Calu3 (cell line): ENCODE data around the gene DIAPH2. TPM values are rescaled to one million over a fixed set of nuclear protein-coding genes. Genes with fewer than 3 reads are reported as not detected.

ENCODE experiments used
- BruUV-seq: library from RNA; stranded (reverse); fragments of 400-500 nt; replicated peaks from 2 replicates; lab custom pipeline; 2021; lab: Mats Ljungman, UMichigan
- CTCF ChIA-PET: fragments of 300-600 bp; sonication (Branson Sonifier 250); formaldehyde crosslinking; loops from one replicate; lab custom pipeline; 2022; ENCODE audit warnings: antibody characterized with exemption; lab: Charles Lee
- DNase-seq: peaks from one replicate; pipeline ENCODE4 v3.0.0; 2022
- H3K27ac Mint-ChIP-seq: one replicate; pipeline ENCODE4 v1.8.0; 2022; ENCODE audit warnings: mixed read lengths; ENCODE audit not compliant: unreplicated experiment
- H3K27me3 Mint-ChIP-seq: one replicate; pipeline ENCODE4 v1.8.0; 2022; ENCODE audit warnings: mixed read lengths; ENCODE audit not compliant: unreplicated experiment
- H3K36me3 Mint-ChIP-seq: one replicate; pipeline ENCODE4 v1.8.0; 2022; ENCODE audit warnings: mild to moderate bottlenecking, moderate library complexity, mixed read lengths; ENCODE audit not compliant: insufficient read depth, unreplicated experiment
- H3K4me1 Mint-ChIP-seq: one replicate; pipeline ENCODE4 v1.8.0; 2022; ENCODE audit warnings: mild to moderate bottlenecking, low read depth, mixed read lengths; ENCODE audit not compliant: unreplicated experiment
- H3K4me3 Mint-ChIP-seq: one replicate; pipeline ENCODE4 v1.8.0; 2022; ENCODE audit warnings: mild to moderate bottlenecking, low read depth, moderate library complexity, mixed read lengths; ENCODE audit not compliant: unreplicated experiment
- H3K9me3 Mint-ChIP-seq: one replicate; pipeline ENCODE4 v1.8.0; 2022; ENCODE audit warnings: low read depth, mixed read lengths; ENCODE audit not compliant: unreplicated experiment
- CTCF ChIP-seq: fragments of 200-600 bp; IDR thresholded peaks from one replicate; pipeline ENCODE4 v1.8.0; 2022; ENCODE audit warnings: antibody characterized with exemption; ENCODE audit not compliant: unreplicated experiment
- intact Hi-C: fragments of 100-400 bp; cut with micrococcal nuclease; formaldehyde crosslinking; loops from one replicate; pipeline ENCODE4 v1.10.0; 2022; ENCODE audit not compliant: unreplicated experiment
- total RNA-seq: library from RNA; stranded (reverse); gene quantifications from 2 replicates; pipeline ENCODE4 v1.2.3, GENCODE V29; 2022

Gene DIAPH2
- total RNA-seq, 1 experiment from 2014 or later = 24.2 TPM

DNA sequence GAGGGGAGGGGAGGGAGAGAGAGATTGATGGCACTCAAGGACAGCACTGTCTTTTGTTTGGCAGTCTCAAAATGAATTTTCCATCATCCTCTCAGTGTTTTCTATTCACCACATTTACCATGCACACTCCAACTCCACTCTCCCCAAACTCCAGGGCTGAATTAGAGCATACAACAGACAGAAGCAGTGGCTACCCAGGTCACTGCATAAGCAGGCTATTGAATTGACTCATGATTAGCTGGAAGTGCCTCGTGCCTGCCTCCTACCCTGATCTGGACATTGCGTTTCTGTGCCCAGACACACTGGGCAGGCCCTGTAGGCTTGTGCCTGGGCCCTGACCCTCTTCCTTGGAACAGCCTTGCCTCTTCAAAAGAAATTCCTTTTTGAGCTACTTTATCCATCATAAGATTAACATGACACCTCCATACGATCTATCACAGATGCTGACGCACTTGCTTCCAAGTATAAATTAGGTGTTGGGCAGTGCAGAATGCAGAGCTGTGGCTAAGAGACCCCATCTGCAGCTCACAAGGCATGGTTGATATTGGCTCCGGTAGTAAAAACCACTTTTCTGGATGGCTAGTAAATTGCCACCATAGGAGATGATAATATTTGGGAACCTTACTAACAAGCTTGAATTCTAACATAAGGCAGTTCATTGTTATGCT, 952.0 kb downstream of the DIAPH2 start:
- DNase-seq = no peak
- no peak overlapping the region for H3K27ac Mint-ChIP-seq
- no peaks in the 10 kb centered on the region for H3K4me1 Mint-ChIP-seq
- no peak overlapping the region for H3K4me3 Mint-ChIP-seq
- intact Hi-C loops = no loop called here
- H3K9me3 Mint-ChIP-seq = no peaks in the 10 kb centered on the region
- CTCF ChIA-PET = no interaction called here
- no peaks in the 10 kb centered on the region for H3K27me3 Mint-ChIP-seq
- no peak for TF ChIP-seq CTCF
- no TSS peak for BruUV-seq
- no peaks in the 10 kb centered on the region for H3K36me3 Mint-ChIP-seq

DNA sequence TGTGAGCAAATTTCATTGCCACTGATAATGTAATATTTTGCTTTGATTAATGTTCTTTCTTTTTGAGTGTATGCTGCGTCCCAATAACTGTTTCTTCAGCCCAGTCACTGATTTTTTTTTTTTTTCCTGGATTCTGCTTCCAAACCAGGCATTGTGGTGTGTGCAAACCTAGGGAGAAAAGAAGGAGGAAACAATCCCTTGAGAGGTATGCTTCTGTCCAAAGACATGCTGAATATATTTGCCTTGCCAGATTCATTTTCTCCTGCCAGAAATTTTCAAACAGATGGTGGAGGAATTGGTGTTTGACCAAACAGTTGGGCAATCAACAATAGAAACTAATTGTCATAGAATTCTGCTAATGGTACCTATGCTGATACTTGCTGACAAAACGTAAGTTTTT, 952.6 kb downstream of the DIAPH2 start:
- intact Hi-C loops = no loop called here

DNA sequence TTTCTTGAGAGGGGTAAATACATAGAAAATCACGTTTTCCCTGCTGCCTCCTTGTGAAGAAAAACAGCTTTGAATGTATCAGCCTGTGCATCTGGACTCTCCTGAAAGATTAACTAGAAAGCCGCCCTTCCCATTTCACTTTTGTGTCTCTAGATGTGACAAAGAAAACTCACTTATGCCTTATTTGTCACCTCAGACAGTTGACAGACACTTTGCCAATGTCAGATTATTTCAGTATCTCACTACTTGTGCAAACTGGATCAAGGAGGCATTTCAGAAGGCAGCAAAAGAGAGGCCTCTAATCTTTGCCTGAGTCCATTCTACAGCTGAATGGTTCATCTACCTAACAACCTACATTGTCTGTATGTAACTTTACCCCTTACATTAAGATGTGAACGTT, 954.0 kb downstream of the DIAPH2 start:
- no peaks in the 10 kb centered on the region for H3K27me3 Mint-ChIP-seq
- no peaks in the 10 kb centered on the region for H3K9me3 Mint-ChIP-seq
- no TSS peak for BruUV-seq
- no peak overlapping the region for H3K27ac Mint-ChIP-seq
- DNase-seq = no peak
- intact Hi-C loops = no loop called here
- H3K4me3 Mint-ChIP-seq = no peak overlapping the region
- H3K4me1 Mint-ChIP-seq = no peaks in the 10 kb centered on the region
- no peaks in the 10 kb centered on the region for H3K36me3 Mint-ChIP-seq
- CTCF ChIA-PET = no interaction called here
- no peak for TF ChIP-seq CTCF

More for the DNA sequence above, 952.6 kb downstream of the DIAPH2 start:
- no TSS peak for BruUV-seq
- no peak overlapping the region for H3K27ac Mint-ChIP-seq
- H3K9me3 Mint-ChIP-seq = no peaks in the 10 kb centered on the region
- no peak for TF ChIP-seq CTCF
- DNase-seq = no peak
- H3K4me3 Mint-ChIP-seq = no peak overlapping the region
- no peaks in the 10 kb centered on the region for H3K4me1 Mint-ChIP-seq
- CTCF ChIA-PET = no interaction called here
- H3K36me3 Mint-ChIP-seq = no peaks in the 10 kb centered on the region
- H3K27me3 Mint-ChIP-seq = no peaks in the 10 kb centered on the region

DNA sequence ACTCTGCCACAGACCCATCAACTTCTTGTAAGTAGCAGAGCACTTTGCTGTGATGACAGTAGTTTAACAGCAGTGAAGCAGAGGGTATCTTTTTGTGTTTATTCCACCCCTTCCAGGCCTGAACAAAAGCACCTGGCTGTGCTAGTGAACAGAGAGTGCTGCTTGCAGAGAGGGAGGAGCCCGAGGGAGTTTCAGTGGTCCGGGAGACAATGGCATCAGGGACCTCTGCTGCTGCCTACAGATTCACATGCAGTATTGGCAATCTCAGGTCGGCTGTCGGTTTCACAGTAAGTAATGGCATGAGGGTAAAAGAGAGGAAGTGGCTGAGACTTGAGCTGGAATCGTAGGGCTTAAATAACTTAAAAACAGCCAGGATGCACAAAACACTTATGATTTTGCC, 954.9 kb downstream of the DIAPH2 start:
- CTCF ChIA-PET = no interaction called here
- intact Hi-C loops = no loop called here

More for the DNA sequence above, 954.9 kb downstream of the DIAPH2 start:
- H3K4me3 Mint-ChIP-seq = no peak overlapping the region
- BruUV-seq = no TSS peak
- no peak overlapping the region for H3K27ac Mint-ChIP-seq
- no peak for DNase-seq
- TF ChIP-seq CTCF = no peak
- no peaks in the 10 kb centered on the region for H3K9me3 Mint-ChIP-seq
- no peaks in the 10 kb centered on the region for H3K36me3 Mint-ChIP-seq
- H3K4me1 Mint-ChIP-seq = no peaks in the 10 kb centered on the region
- no peaks in the 10 kb centered on the region for H3K27me3 Mint-ChIP-seq

Other genes starting within 250 kb of the DIAPH2 start
- 1.3 and 1.4 TPM in 2 replicates for gene RPA4, start 199.1 kb downstream of the DIAPH2 start, total RNA-seq